Osteoblast (primary cell): ENCODE measurements around the gene EPC1. TPM values are rescaled to one million over a fixed set of nuclear protein-coding genes. Genes with fewer than 3 reads are reported as not detected.
A peak's percentile ranks its signal among the peaks of the same experiment; 100 is the strongest.

ENCODE experiments used
- DNase-seq: peaks from one replicate; pipeline ENCODE4 v3.0.0; 2011; ENCODE audit warnings: low spot score, mixed read lengths; ENCODE audit not compliant: insufficient read length; ENCODE audit errors: missing footprints
- H2AFZ ChIP-seq: 2 replicates; pipeline ENCODE4 v1.6.0; 2011; ENCODE audit warnings: mild to moderate bottlenecking, low read length
- H3K27ac ChIP-seq: 2 replicates; pipeline ENCODE4 v1.5.1; 2011; ENCODE audit warnings: mild to moderate bottlenecking, low read depth, low read length, moderate library complexity
- H3K27me3 ChIP-seq: 2 replicates; pipeline ENCODE4 v1.6.0; 2012; ENCODE audit warnings: mild to moderate bottlenecking, control low read depth, inconsistent platforms, low read length, moderate library complexity; ENCODE audit not compliant: insufficient read depth
- H3K36me3 ChIP-seq: 2 replicates; pipeline ENCODE4 v1.5.1; 2011; ENCODE audit warnings: mild to moderate bottlenecking, low read length, control low read depth, moderate library complexity; ENCODE audit not compliant: insufficient read depth
- H3K4me1 ChIP-seq: 2 replicates; pipeline ENCODE4 v1.5.1; 2011; ENCODE audit warnings: mild to moderate bottlenecking, low read length, control low read depth, moderate library complexity; ENCODE audit not compliant: insufficient read depth
- H3K4me2 ChIP-seq: 2 replicates; pipeline ENCODE4 v1.6.0; 2011; ENCODE audit warnings: mild to moderate bottlenecking, low read length; ENCODE audit not compliant: insufficient read depth
- H3K4me3 ChIP-seq: fragments of 200-600 bp; sonication (generic); 3 replicates; pipeline ENCODE4 v1.5.1; 2012; ENCODE audit warnings: mild to moderate bottlenecking, low read length, inconsistent platforms; ENCODE audit not compliant: insufficient read depth
- H3K79me2 ChIP-seq: 2 replicates; pipeline ENCODE4 v1.6.0; 2012; ENCODE audit warnings: mild to moderate bottlenecking, low read length, control low read depth, inconsistent platforms; ENCODE audit not compliant: insufficient read depth
- H3K9me3 ChIP-seq: 2 replicates; pipeline ENCODE4 v1.5.1; 2011; ENCODE audit warnings: low read depth, low read length, control low read depth
- H4K20me1 ChIP-seq: 2 replicates; pipeline ENCODE4 v1.6.0; 2012; ENCODE audit warnings: mild to moderate bottlenecking, low read length, control low read depth; ENCODE audit not compliant: insufficient read depth
- total RNA-seq: library from RNA; depleted of rRNA; stranded (reverse); fragments of >200 nt; gene quantifications from 2 replicates; pipeline ENCODE4 v1.2.3, GENCODE V29; 2012
- TF ChIP-seq, protein P1 (sequence below): IDR thresholded peaks from 2 replicates; pipeline ENCODE4 v1.5.1; 2011; ENCODE audit warnings: mild to moderate bottlenecking, low read depth, low read length, moderate library complexity; ENCODE audit errors: extremely low read depth

EPC1 gene
- total RNA-seq, 1 donor = 30.8 TPM

DNA sequence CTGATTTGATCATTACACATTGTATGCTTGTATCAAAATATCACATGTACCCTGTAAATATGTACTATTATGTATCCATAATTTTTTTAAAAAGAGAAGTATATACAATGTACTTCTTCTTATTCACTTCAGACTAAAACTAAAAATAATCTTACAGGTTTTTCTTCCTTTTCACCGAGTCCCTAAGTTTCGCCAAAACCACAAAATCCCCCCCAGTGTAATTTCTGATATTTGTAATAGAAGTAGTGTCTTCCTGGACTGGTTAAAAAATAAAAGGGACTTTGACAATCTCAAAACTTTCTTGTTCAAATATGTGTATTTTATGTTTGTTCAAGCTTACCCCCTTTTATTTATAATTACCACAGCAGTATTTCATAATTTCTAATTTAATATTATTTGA lies 23.9 kb downstream of the EPC1 start:
- H3K79me2 ChIP-seq = peaks cover 99% of the 10 kb centered on the region
- no peak for DNase-seq
- H3K9me3 ChIP-seq = no peaks in the 10 kb centered on the region
- H3K4me1 ChIP-seq = peaks cover 10% of the 10 kb centered on the region
- no peaks in the 10 kb centered on the region for H3K27me3 ChIP-seq
- no peak overlapping the region for H3K27ac ChIP-seq
- TF ChIP-seq, protein P1, sequence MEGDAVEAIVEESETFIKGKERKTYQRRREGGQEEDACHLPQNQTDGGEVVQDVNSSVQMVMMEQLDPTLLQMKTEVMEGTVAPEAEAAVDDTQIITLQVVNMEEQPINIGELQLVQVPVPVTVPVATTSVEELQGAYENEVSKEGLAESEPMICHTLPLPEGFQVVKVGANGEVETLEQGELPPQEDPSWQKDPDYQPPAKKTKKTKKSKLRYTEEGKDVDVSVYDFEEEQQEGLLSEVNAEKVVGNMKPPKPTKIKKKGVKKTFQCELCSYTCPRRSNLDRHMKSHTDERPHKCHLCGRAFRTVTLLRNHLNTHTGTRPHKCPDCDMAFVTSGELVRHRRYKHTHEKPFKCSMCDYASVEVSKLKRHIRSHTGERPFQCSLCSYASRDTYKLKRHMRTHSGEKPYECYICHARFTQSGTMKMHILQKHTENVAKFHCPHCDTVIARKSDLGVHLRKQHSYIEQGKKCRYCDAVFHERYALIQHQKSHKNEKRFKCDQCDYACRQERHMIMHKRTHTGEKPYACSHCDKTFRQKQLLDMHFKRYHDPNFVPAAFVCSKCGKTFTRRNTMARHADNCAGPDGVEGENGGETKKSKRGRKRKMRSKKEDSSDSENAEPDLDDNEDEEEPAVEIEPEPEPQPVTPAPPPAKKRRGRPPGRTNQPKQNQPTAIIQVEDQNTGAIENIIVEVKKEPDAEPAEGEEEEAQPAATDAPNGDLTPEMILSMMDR = no peak
- no peak overlapping the region for H3K4me2 ChIP-seq
- peaks cover 76% of the 10 kb centered on the region for H4K20me1 ChIP-seq
- H2AFZ ChIP-seq = no peak overlapping the region
- H3K4me3 ChIP-seq = no peak overlapping the region
- no peaks in the 10 kb centered on the region for H3K36me3 ChIP-seq

- Histone ChIP-seq H3K36me3 (no peaks in the 10 kb centered on the region), H3K4me2 (no peak overlapping the region), H3K27ac (no peak overlapping the region), H3K4me3 (no peak overlapping the region), H3K4me1 (peaks cover 12% of the 10 kb centered on the region), H3K9me3 (no peaks in the 10 kb centered on the region), H3K27me3 (no peaks in the 10 kb centered on the region), H2AFZ (no peak overlapping the region), H3K79me2 (peaks cover 99% of the 10 kb centered on the region), H4K20me1 (peaks cover 68% of the 10 kb centered on the region)
- DNase-seq = no peak
- TF ChIP-seq, protein P1 = no peak
Observed at GRCh38 chr10:32321016-32321631, 25.8 kb downstream of the EPC1 start.

DNA sequence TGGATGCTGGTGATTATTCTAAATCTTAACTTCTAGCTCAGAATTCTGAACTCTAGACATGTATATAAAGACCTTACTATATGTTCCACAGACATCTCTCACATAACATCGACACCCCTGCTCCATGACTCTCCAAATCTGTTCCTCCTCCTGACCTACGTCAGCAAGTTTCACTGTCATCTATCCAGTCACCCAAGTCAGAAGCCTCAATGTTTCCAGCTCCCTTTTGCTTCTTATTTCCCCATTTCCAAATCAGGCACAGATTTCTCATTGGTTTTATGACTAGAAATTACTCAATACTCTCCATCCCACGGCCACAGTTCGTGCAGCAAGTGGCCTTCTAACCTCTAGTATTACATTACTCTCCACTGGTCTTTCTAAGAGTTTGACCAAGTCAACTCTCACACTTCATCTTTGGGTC lies 28.5 kb downstream of the EPC1 start:
- peak overlapping the region; percentile 6 for H3K4me2 ChIP-seq
- H4K20me1 ChIP-seq = peaks cover 69% of the 10 kb centered on the region
- TF ChIP-seq, protein P1 = no peak
- no peak overlapping the region for H3K4me3 ChIP-seq
- H3K36me3 ChIP-seq = no peaks in the 10 kb centered on the region
- H3K9me3 ChIP-seq = no peaks in the 10 kb centered on the region
- H3K27me3 ChIP-seq = no peaks in the 10 kb centered on the region
- peaks cover 19% of the 10 kb centered on the region for H3K4me1 ChIP-seq
- peak; percentile 35 for DNase-seq
- no peak overlapping the region for H2AFZ ChIP-seq
- peak overlapping the region; percentile 68 for H3K27ac ChIP-seq
- peaks cover 99% of the 10 kb centered on the region for H3K79me2 ChIP-seq

DNA sequence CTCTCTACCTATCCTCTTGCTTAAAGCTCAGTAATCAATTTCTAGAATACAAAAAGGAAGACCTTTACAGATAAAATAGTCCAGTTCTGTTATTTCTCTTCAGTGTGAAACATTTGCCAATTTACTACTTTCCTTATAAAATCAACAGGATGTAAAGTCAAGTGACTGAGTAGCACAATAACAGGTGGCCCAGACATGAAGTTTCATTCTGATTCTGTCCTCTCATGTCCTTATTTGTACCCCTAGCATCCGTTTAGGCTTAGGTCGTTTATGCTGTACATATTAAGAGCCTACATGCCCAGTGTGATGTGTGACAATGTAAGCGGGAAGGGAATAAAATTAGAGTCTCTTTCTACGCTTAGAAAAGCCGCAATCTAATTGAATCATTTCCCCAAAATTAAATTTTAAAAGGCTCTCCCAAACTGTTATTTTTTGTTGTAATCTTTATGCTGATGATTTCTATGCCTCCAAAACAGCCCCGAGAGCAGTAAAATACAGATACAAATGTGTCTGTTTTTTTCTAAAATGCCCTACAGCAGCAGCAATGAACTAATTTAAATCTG lies 29.1 kb downstream of the EPC1 start:
- no peak for DNase-seq
- Histone ChIP-seq H3K27ac (peak overlapping the region; percentile 38), H3K4me2 (peak overlapping the region; percentile 6), H3K4me1 (peaks cover 19% of the 10 kb centered on the region), H4K20me1 (peaks cover 71% of the 10 kb centered on the region), H3K36me3 (no peaks in the 10 kb centered on the region), H3K79me2 (peaks cover 99% of the 10 kb centered on the region), H3K4me3 (no peak overlapping the region), H3K9me3 (no peaks in the 10 kb centered on the region), H3K27me3 (no peaks in the 10 kb centered on the region), H2AFZ (no peak overlapping the region)
- TF ChIP-seq, protein P1 = no peak
